ENCODE results near the gene MYO5A. TPM values are rescaled to one million over a fixed set of nuclear protein-coding genes. Genes with fewer than 3 reads are reported as not detected.
"Not testable (repeated sequence)": the region's sequence is repeated elsewhere in the genome, so short reads cannot be mapped to it uniquely, and the experiment has no call there.

The MYO5A gene
- total RNA-seq, 1 donor from 2014 or later: 41.0 TPM

- H3K36me3 Mint-ChIP-seq (ENCODE audit: low read depth): no peaks in the 10 kb centered on the region
- H3K27me3 Mint-ChIP-seq (ENCODE audit: low read depth): no peaks in the 10 kb centered on the region
- TF ChIP-seq, protein P1, sequence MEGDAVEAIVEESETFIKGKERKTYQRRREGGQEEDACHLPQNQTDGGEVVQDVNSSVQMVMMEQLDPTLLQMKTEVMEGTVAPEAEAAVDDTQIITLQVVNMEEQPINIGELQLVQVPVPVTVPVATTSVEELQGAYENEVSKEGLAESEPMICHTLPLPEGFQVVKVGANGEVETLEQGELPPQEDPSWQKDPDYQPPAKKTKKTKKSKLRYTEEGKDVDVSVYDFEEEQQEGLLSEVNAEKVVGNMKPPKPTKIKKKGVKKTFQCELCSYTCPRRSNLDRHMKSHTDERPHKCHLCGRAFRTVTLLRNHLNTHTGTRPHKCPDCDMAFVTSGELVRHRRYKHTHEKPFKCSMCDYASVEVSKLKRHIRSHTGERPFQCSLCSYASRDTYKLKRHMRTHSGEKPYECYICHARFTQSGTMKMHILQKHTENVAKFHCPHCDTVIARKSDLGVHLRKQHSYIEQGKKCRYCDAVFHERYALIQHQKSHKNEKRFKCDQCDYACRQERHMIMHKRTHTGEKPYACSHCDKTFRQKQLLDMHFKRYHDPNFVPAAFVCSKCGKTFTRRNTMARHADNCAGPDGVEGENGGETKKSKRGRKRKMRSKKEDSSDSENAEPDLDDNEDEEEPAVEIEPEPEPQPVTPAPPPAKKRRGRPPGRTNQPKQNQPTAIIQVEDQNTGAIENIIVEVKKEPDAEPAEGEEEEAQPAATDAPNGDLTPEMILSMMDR (IDR thresholded peaks at IDR 0.05): no peak
- no peak overlapping the region for H3K4me3 Mint-ChIP-seq (ENCODE audit: unreplicated experiment)
- H3K9me3 Mint-ChIP-seq (ENCODE audit: low read depth): no peaks in the 10 kb centered on the region
- peak overlapping the region; percentile 3 for H3K27ac Mint-ChIP-seq (ENCODE audit: unreplicated experiment)
- no peak for DNase-seq (ENCODE audit: low spot score)
- H3K4me1 Mint-ChIP-seq (ENCODE audit: low read depth): peaks cover 44% of the 10 kb centered on the region
These were observed 86.8 kb downstream of the MYO5A start for GRCh38 chr15:52441841-52442240.

GRCh38 chr15:52440946-52441345 lies 87.7 kb downstream of the MYO5A start:
- Mint-ChIP-seq H3K27ac (ENCODE audit: unreplicated experiment) (no peak overlapping the region), H3K4me3 (ENCODE audit: unreplicated experiment) (no peak overlapping the region), H3K4me1 (ENCODE audit: low read depth) (peaks cover 48% of the 10 kb centered on the region), H3K36me3 (ENCODE audit: low read depth) (no peaks in the 10 kb centered on the region), H3K27me3 (ENCODE audit: low read depth) (no peaks in the 10 kb centered on the region), H3K9me3 (ENCODE audit: low read depth) (no peaks in the 10 kb centered on the region)
- TF ChIP-seq, protein P1 (IDR thresholded peaks at IDR 0.05): no peak
- no peak for DNase-seq (ENCODE audit: low spot score)

- no peak for DNase-seq (ENCODE audit: low spot score)
- no peaks in the 10 kb centered on the region for H3K36me3 Mint-ChIP-seq (ENCODE audit: low read depth)
- TF ChIP-seq, protein P1 (IDR thresholded peaks at IDR 0.05): no peak
- no peak overlapping the region for H3K4me3 Mint-ChIP-seq (ENCODE audit: unreplicated experiment)
- H3K27ac Mint-ChIP-seq (ENCODE audit: unreplicated experiment): no peak overlapping the region
- no peaks in the 10 kb centered on the region for H3K27me3 Mint-ChIP-seq (ENCODE audit: low read depth)
- peaks cover 43% of the 10 kb centered on the region for H3K4me1 Mint-ChIP-seq (ENCODE audit: low read depth)
- no peaks in the 10 kb centered on the region for H3K9me3 Mint-ChIP-seq (ENCODE audit: low read depth)
These were observed 88.3 kb downstream of the MYO5A start for GRCh38 chr15:52440414-52440813.

DNA sequence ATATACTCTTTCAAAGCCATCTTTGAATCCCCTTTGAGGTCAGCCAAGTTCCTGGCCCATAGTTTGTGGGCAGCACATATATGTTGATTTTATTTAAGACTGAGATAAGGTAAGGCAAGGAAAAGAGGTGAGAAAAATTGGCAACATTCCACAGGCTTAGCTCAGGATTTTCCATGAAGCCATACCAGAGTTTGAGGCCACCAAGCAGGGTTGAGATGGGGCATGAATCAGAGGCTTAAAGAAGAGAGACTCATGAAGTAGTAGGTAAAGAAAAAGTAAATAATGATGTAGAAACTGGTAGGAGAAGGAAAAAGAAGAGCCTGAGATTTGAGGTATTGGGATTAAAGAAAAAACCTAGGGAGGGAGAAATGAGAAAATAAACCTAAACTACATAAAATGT lies 89.2 kb downstream of the MYO5A start:
- Mint-ChIP-seq H3K4me3 (ENCODE audit: unreplicated experiment) (no peak overlapping the region), H3K4me1 (ENCODE audit: low read depth) (peaks cover 40% of the 10 kb centered on the region), H3K9me3 (ENCODE audit: low read depth) (no peaks in the 10 kb centered on the region), H3K36me3 (ENCODE audit: low read depth) (no peaks in the 10 kb centered on the region), H3K27me3 (ENCODE audit: low read depth) (no peaks in the 10 kb centered on the region), H3K27ac (ENCODE audit: unreplicated experiment) (no peak overlapping the region)
- no peak for DNase-seq (ENCODE audit: low spot score)
- TF ChIP-seq, protein P1 (IDR thresholded peaks at IDR 0.05): no peak

DNA sequence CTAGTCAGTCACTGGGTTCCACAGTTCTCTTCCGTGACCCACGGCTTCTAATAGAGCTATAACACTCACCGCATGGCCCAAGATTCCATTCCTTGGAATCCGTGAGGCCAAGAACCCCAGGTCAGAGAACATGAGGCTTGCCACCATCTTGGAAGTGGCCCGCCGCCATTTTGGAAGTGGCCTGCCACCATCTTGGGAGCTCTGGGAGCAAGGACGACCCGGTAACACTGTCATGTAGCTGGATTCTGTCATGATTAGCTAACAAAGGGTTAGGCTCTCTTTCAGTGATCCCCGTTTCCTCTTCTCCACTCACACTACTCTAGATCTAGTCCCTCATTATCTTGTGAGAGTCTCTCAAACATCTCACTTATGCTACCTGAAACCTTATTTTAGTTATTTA lies 89.6 kb downstream of the MYO5A start:
- H3K27ac Mint-ChIP-seq (ENCODE audit: unreplicated experiment); H3K27me3 Mint-ChIP-seq (ENCODE audit: low read depth); DNase-seq (ENCODE audit: low spot score); H3K9me3 Mint-ChIP-seq (ENCODE audit: low read depth); H3K36me3 Mint-ChIP-seq (ENCODE audit: low read depth); H3K4me3 Mint-ChIP-seq (ENCODE audit: unreplicated experiment): not testable (repeated sequence)
- peaks cover 40% of the 10 kb centered on the region for H3K4me1 Mint-ChIP-seq (ENCODE audit: low read depth)

DNA sequence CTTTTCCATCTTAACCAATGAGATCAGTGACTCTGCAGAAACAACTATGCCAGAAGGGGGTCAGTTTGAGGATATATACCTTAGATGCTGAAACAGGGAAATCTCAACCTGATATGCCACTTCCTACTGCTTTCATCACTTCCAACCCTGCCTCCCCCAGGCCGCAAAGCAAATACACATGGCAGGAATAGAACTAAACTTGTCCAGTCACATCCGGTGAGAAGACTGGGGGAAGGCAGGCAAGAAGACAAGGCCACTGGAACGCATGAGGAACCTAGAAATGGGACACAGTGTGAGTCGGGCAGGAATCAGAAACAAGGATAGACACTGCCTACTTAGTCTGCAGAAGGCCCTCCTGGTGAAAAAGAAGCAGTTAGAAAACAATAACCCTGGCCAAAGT lies 90.6 kb downstream of the MYO5A start:
- H3K27ac Mint-ChIP-seq (ENCODE audit: unreplicated experiment): peak overlapping the region; percentile 59
- no peaks in the 10 kb centered on the region for H3K9me3 Mint-ChIP-seq (ENCODE audit: low read depth)
- no peak for DNase-seq (ENCODE audit: low spot score)
- H3K4me1 Mint-ChIP-seq (ENCODE audit: low read depth): peaks cover 40% of the 10 kb centered on the region
- TF ChIP-seq, protein P1 (IDR thresholded peaks at IDR 0.05): no peak
- H3K4me3 Mint-ChIP-seq (ENCODE audit: unreplicated experiment): no peak overlapping the region
- no peaks in the 10 kb centered on the region for H3K36me3 Mint-ChIP-seq (ENCODE audit: low read depth)
- no peaks in the 10 kb centered on the region for H3K27me3 Mint-ChIP-seq (ENCODE audit: low read depth)
